PFSK-1 (cell line): ENCODE measurements around the gene MCTP1.

Experiments used
- FOXP2 ChIP-seq: optimal IDR thresholded peaks from 2 replicates; pipeline ENCODE3; 2011; ENCODE audit warnings: borderline replicate concordance, control low read depth, inconsistent platforms; ENCODE audit not compliant: insufficient read depth; ENCODE audit errors: extremely low read length, extremely low read depth
- POLR2AphosphoS5 ChIP-seq: IDR thresholded peaks from 2 replicates; pipeline ENCODE4 v1.6.1; 2012; ENCODE audit warnings: low read depth, mild to moderate bottlenecking, control low read depth, low read length, moderate library complexity
- SIN3A ChIP-seq: IDR thresholded peaks from 2 replicates; pipeline ENCODE4 v1.6.1; 2012; ENCODE audit warnings: mild to moderate bottlenecking, low read length, moderate library complexity, borderline replicate concordance; ENCODE audit not compliant: insufficient read depth
- TAF1 ChIP-seq: IDR thresholded peaks from 2 replicates; pipeline ENCODE4 v1.6.1; 2012; ENCODE audit warnings: low read length, control low read depth, borderline replicate concordance; ENCODE audit not compliant: insufficient read depth
- TF ChIP-seq, protein P1 (sequence below), 2 experiments: IDR thresholded peaks; 2 replicates each; pipeline versions ENCODE4 v1.6.1 to v1.8.0; 2011 to 2012; ENCODE audit warnings: low read depth in 2 of 2, low read length in 2 of 2, control low read depth in 1 of 2, inconsistent platforms in 1 of 2, mild to moderate bottlenecking in 1 of 2, moderate library complexity in 1 of 2; ENCODE audit not compliant: insufficient read depth in 1 of 2

DNA sequence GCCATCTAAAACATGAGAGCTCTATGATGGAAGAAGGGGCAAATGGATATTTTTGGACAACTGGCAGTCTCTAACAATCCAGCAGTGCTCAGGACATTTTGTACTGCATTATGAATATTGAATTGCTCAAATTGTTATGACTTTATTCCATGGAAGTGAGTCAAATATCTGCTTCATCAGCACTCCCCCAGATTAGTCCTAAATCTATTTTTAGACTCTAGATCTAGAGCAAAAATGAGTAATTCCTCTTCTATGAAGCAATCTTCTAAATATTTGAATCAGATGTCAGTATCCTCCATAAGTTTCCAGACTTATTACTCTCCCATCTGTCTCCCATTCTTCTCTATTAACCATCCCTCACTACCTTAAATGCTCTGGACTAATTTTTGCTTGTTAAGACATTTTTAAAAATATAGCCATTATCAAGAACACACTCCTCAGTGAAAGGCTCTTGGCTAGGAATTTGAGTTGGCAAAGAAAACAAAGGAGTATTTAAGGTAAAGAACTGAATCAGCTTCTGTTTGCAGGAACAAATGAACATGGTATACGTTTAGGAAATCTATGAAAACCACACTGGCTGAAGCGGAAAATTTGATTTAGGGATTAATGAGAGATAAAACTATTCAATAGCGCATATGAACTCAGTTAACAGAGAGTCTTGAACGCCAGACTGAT, 300.9 kb downstream of the MCTP1 start:
- TF ChIP-seq POLR2AphosphoS5: no peak
- TF ChIP-seq, protein P1, sequence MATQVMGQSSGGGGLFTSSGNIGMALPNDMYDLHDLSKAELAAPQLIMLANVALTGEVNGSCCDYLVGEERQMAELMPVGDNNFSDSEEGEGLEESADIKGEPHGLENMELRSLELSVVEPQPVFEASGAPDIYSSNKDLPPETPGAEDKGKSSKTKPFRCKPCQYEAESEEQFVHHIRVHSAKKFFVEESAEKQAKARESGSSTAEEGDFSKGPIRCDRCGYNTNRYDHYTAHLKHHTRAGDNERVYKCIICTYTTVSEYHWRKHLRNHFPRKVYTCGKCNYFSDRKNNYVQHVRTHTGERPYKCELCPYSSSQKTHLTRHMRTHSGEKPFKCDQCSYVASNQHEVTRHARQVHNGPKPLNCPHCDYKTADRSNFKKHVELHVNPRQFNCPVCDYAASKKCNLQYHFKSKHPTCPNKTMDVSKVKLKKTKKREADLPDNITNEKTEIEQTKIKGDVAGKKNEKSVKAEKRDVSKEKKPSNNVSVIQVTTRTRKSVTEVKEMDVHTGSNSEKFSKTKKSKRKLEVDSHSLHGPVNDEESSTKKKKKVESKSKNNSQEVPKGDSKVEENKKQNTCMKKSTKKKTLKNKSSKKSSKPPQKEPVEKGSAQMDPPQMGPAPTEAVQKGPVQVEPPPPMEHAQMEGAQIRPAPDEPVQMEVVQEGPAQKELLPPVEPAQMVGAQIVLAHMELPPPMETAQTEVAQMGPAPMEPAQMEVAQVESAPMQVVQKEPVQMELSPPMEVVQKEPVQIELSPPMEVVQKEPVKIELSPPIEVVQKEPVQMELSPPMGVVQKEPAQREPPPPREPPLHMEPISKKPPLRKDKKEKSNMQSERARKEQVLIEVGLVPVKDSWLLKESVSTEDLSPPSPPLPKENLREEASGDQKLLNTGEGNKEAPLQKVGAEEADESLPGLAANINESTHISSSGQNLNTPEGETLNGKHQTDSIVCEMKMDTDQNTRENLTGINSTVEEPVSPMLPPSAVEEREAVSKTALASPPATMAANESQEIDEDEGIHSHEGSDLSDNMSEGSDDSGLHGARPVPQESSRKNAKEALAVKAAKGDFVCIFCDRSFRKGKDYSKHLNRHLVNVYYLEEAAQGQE (IDR thresholded peaks at IDR 0.05; ENCODE audit: insufficient read depth in 1 of 2, low read depth in 2 of 2, low read length in 2 of 2): no peak
- TF ChIP-seq TAF1: no peak
- no peak for TF ChIP-seq SIN3A
- TF ChIP-seq FOXP2: no peak
